HG02973 (cell line): Measurements from ENCODE around the gene SLC22A3.

Source experiments
- ATAC-seq: cut with Tn5 transposase; IDR thresholded peaks from one replicate; pipeline ENCODE4 v1.9.1; 2021; ENCODE audit warnings: moderate library complexity; ENCODE audit not compliant: unreplicated experiment

SLC22A3 gene

DNA sequence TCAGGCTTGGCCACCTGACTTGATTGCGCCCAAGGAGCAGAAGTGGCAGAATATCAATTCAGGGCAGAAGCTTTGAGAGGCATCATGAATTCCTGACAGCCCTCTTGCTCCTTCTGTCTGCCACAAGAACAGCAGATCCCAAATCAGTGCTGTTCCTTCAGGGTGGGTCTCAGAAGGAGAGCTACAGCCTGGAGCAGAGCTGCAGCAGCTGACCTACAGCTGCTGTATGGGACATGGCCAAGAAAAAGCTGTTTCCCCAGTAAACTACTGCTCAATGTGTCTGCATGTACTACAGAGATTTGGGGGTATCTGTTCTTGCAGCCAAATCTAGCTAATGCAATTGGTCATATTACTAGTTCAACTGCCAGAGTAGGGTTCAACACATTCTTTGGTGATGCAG lies 69.0 kb downstream of the SLC22A3 start:
- no peak for ATAC-seq

DNA sequence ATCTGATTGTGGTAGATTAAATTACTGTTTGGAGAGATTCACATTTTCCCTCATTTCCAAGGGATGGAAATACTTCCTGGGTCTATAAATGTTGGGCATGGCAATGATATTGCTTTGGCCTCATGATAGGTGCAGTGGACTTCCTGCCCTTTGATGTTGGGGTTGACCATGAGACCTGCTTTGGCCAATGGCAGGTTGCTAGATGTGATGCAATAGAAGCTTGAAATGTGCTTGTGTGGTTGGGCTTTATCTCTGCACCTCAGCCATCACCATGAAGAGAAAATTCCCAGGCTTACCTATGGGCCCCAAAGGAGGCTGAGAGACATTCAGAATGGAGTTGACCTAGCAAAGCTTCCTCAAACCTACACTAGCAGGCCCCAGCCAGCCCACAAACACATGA lies 69.4 kb downstream of the SLC22A3 start:
- ATAC-seq = no peak

DNA sequence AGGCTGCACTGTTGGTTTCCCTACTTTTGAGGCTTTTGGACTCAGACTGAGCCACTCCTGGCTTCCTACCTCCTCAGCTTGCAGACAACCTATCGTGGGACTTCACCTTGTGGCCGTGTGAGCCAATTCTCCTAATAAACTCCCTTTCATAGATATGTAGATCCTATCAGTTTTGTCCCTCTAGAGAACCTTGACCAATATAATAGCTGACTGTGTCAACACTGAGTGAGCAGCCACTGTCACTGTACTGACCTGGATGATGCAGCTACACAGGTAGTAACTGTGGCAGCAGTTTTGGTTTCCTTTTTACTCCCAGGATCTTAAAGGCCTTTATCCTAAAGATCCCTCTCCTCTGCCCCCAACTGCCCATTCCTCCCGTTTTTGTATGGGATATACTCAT lies 70.2 kb downstream of the SLC22A3 start:
- ATAC-seq = no peak

DNA sequence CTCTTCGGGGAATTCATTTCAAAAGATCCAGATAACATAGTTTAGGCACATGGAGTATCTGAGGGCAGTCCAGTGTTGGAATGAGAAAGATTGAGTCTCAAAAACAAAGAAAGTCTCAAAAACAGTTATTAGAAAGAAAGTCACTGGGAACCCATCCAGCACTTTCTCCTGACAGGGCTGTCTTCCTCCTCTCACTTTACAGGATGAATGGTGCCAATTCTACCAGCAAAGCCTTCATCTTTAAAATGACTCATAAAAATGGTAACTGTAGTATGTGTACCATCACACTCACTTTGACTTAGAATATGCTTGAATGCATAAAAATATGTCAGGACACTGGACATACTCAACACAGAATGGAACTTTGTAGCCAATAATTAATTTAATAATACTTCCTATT lies 71.3 kb downstream of the SLC22A3 start:
- ATAC-seq = no peak

DNA sequence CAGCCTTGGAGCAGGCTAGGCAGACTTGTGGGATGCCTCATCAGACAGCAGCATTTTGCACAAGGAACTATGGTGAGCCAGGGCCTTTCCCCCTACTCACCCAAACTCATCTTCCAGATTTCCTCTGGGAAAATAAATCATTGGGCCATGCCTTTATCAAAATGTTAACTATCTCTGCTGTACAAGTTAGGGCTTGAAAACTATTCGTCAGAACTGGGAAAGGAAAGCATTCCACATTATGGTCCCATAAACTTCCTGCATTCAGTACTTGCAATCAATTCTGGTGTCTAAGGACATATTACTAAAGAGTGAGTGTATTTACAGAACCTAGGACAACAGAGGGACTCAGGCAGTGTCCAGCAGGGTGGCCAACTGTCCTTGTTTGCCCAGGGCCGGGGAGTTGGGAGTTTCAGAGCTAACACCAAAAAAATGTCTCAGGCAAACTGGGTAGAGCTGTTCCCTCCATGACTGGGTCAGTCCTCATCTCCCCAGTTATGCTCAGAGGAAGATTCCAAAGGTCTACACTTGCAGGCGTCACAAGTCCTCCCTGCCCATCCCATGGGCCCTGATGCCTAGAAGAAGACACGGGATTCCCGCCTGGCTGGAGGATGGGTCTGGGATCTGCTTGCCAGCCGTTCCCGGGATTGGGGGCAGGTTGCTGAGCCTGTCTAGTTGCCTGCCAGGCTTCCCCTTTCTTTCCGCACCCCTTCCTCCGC lies 72.2 kb downstream of the SLC22A3 start:
- no peak for ATAC-seq

DNA sequence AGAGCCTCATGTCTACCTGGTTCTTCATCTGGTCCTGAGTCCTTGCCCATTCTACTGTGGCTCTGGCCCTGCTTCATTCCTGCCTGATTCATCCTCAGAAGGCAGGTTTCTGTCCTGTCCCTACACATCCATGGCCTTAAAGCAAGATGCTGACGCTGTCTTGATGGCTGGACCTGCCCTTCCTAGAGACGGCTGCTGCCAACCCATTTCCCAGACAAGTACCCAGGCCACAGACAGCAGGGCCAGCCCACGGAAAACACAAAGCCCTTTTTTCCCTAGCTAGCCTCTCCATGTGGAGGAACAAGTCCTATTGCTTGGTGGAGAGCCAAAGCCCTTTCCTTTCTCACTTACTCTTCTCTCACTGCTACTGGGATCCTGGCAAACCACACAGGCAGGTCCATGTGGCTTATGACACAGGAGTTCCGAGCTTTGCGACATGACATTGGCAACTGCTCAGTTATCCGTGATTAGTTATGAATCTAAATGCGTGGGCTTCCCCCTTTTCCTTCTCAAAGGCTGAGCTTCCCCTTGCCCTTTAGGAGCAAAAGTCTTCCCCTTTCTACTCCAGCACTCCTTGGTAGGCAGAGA lies 72.9 kb downstream of the SLC22A3 start:
- ATAC-seq = no peak

DNA sequence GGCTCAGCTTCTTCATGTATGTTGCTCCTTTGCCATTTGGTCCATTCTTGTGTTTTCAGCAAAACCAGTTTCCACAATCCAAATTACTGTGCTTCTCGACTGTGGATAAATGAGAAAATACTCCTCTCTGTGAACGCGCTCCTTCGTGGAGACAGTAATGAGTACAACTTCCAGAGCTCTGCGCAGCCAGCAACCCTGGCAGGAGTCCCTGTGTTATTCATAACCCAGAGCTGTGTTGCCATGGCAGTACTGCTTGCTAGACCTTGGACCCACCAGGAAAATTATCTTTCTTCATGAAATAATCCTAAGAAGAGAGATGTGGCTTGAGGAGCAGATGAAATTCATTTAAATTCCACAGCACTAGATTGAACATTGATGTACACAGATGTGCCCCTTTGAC lies 73.7 kb downstream of the SLC22A3 start:
- no peak for ATAC-seq

DNA sequence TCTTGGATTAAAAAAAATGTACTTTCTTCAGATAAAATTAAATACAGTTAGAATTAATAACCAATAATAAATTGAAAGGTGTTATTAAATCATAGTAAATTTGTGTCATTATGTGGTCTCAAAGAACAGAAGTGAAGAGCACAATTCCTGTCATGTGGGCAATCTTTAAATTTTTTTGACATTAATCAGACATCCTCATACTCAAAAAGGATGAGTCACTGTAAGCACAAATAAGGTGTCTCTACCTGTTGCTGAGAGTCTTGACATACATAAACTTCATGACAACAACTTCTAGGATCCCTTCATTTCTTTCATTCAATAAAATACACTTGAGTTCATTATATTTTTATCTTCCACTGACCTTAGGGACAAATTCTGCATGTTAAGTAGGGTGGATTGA lies 76.1 kb downstream of the SLC22A3 start:
- no peak for ATAC-seq

DNA sequence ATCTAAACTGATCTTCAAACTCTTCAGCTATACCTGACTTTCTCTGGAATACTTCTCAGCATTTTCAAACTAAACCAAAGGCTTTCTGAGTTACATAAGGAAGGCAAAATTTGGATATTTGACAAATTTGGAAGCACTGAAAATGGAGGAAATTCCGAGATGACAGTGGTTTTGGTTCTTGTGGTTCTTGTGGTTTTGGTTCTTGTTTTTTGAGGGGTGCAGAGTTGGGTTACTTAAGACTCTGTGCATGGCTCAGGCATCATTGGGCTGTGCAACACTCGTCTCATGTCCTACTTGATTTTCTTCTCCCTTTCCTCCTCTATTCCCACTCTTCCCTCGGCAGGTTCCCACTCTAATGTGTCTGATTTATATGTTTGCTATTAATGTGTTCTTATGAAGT lies 78.0 kb downstream of the SLC22A3 start:
- ATAC-seq = no peak

DNA sequence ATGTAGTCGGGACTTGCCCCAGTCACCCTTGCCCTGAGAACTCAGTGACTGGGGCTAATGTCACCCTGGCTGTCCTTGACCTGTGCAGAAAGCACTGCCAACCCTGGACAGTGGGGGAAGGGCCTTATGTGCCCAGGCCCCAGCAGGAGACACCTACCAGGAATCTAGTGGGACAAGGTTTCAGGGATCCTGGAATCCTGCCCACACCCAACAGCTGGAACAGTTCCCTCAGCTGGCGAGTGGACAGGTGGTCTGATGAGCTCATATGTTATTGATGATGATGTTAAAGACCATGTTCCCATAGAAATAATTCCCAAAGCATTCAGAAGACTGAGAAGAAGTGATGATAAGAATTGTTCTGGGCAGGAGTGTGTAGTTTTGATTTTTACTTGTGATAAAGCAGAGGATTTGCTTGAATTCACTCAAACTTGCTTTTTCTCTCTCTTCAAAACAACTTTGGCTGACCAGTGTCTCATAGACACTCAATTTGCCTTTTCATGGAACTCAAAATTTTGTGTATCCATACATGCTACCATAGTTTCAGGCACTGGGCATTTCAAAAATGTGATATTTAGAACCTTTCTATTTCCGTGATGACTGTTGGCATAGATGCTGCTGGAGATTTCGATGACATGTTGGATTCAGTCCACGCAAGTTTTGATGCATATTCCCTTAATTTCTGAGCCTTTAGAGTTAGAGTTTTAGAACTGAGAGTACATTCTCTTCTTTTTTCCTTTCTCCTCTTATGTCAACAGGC lies 79.3 kb downstream of the SLC22A3 start:
- ATAC-seq = no peak

DNA sequence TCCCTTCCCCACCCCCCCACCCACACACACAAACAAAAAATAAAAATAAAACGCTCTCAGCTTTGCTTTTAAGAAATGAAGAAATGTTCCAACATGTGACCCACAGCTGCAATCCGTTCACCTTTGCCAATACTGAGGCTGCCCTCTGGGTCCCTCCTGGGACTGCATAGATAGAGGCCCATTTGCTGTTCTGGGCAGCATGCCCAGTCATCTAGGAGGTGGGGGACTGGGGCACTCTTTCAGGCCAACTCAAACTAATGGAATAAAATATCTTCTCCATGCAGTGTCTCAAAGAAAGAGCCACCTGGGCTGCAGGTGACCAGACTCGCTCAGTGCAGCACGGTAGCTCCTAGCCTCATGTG lies 79.9 kb downstream of the SLC22A3 start:
- ATAC-seq = no peak

DNA sequence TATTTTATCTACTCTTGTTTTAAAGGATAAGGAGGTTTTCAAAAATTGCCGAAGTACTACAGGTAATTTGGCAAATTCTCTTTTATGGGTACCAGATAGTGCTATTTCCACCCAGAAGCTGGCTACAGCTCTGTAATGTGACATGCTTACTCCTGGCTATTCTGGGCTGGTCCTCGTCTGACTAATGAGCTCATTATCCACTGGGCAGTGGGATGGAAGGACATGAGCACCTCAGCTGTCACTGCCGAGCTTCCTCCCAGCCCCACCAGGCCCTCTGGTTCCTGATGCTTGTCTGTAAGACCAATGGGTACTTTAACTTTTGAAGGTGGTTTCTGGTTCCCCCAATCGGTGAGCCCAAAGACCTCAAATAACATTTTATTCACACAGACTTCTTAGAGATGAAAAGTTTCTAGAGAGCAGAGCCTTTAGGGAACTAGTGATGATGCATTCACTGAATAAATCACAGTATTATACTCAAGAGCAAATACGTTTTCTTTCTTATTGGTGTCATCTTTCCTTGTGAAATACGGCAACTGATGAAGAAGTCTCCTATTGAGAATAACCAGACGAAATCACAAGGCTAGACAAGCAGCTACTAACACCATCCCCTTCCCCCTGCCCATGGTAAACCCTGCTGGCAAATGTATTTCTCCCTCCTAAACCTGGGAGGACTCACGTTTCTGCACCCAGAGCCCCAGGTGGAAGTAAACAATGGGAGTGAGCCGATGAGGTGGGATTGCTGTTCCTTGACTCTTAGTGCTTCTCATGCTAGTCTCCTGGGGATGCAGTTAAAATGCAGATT lies 80.8 kb downstream of the SLC22A3 start:
- ATAC-seq = no peak

DNA sequence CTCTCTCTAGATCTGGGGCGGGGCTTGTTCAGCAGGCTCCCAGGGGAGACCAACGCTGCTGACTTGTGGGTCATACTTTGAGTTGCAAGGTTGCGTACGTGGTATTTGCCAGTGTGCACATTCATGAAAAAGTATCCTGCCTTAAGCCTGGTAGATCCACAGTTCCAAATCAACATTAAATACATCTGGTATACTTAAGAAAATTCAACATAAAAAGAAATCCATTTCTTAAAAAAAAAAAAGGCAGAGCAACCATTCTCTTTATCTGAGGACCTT lies 81.4 kb downstream of the SLC22A3 start:
- ATAC-seq = no peak

DNA sequence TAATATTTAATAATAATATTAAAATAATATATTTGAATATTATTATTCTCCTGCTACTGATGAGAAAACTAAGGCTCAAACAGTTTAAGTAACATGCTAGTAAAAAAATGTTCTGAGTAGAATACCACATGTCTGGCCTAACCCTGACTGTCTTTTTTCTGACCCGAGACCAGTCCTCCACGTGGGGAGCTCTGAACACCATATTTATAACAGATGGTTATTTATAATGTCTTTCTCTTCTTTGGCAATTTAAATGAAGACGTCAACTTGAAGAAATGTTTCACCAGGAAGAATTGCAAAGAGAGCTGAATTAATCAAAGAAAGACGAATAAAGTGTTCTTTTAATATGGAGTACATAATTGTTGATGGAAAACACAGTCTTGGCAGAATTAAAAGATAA lies 82.0 kb downstream of the SLC22A3 start:
- no peak for ATAC-seq

DNA sequence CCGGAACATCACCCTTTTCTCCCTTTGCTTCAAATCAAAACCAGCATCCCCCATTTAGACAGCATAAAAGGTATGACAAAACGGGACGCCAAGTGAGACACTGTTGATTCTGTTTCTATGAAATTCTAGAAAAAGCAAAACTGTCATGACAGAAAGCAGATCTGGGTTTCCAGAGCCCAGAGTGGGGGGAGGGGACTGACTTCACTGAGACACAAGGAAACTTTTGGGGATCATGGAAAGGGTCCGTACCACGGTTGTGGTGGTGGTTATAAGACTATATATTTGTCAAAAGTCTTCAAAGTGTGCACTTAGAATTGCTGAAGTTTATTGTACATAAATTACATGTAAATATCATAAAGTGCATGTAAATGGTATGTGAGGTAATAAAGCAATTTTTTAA lies 82.6 kb downstream of the SLC22A3 start:
- ATAC-seq = no peak

DNA sequence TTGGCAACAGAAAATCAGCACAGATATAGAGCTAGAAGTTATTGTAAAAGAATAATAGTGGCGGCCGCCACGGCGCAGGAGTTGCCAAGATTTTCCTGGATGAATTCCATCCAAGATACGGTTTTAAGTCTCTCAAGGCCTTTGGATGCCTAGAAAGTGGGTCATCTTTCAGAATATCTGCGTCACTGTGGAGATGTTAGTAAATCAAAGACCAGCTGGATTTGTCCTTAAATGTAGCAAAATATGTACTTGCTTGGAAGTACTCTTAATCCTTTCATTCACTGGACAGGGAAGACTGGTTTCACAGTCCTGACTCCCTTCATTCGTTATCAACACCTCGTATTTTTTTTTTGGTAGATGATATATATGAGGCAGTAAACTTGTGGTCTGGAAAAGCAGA lies 83.0 kb downstream of the SLC22A3 start:
- ATAC-seq = no peak

DNA sequence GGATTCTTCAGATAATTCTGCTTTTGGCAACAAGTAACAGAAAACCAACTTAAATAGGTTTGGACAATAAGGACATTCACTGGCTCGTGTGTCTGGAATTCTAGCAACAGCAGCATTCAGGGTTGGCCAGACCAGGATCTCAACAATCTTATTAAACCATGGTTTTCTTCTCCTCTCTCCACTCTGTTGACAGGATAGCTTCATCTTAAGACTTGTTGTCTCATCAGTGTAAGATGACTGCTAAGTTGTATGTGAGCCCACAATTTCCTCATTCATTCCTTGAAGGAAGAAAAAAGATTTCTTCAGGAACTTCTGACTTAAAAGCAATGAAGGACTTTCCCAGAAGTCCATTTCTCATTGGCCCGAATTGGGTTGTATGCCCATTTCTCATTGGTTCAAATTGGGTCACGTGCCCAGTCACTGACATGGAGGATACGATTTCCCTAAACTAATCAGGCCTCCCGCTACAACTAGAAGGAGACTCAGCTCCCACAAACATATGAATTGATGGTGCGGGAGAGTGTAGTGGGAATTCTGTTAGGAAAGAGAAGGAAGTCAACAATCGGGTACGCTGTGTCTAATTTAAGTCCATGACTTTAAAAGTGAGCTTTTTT lies 83.7 kb downstream of the SLC22A3 start:
- ATAC-seq = no peak

DNA sequence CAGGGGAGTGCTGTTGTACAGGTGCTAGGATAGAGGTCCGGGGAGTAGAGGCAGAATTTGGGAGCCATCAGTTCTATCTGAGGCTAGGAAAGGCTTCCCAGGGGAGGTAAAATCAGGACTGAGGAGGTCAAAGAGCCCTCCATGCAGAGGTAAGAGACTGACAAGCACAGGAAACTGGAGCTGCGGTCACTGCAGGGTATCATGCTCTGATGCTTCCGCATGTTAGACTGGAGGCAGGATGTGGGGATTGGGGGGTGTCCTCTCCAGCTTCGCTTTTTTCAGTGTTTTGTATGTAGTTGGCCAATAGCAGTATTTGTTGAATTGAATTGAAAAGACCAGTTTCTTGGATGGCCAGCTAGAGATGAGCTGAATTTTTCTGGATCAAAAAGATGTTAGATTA lies 87.8 kb downstream of the SLC22A3 start:
- no peak for ATAC-seq

DNA sequence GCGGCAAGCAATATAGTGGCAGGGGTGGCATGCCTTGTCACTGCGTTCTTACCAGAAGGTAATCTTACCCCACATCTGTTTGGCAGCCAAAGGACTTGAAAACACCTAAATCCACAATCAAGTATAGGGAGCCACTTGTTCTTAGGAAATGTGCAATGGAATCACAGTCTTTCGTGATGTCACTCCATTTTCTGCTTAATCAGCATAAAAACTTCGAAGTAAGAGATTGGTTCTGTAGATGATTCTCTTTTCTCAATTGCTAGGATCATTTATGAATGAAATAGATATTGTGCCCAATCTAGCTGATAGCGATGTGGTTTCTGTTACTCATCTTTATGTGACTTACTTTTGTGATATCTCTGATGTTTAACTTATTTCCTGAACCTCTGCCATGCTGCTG lies 89.0 kb downstream of the SLC22A3 start:
- no peak for ATAC-seq

DNA sequence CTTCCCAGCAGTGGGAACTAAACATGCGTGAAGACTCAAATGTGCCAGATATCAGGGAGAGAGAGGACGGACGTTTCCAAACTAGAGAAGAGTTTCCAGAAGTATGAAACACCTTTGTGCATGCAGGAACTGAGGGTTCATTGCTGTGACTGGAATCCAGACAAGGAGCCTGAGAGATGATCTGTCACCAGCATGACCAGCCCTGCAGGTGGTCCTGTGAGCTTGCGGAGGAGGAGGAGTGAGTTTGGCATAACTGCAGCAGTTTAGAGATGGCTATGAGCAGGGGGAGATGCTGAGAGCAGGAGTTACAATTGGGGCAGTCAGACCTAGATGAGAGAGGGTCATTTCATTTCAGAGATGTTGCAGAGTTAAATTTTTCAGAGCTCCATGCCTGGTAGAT lies 89.6 kb downstream of the SLC22A3 start:
- ATAC-seq = no peak

DNA sequence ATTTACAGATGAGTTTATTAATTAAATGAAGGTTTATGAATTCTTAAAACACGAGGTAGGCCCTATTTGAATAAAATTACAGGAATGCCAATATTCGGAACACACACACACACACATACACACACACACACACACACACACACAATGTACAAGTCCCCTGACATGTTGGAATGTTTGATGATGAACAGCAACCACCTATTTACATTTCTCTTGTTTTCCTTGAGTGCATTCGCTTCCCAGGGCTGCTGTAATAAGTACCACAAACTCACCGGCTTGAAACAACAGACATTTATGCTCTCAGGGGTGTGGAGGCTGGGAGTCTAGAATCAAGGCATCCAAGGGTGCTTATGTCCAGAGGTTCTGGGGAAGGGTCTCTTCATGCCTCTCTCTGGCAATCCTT lies 90.3 kb downstream of the SLC22A3 start:
- no peak for ATAC-seq
